GM08714 (cell line): ENCODE measurements around the gene ASCC1.

Experiments used
- H3K4me3 ChIP-seq: fragments of 200-500 bp; sonication (Bioruptor generic); 2 replicates; pipeline ENCODE4 v1.5.1; 2014; ENCODE audit warnings: mild to moderate bottlenecking, low read length, inconsistent platforms
- ZNF274 ChIP-seq: IDR thresholded peaks from 2 replicates; pipeline ENCODE4 v1.6.1; 2012; ENCODE audit warnings: mild to moderate bottlenecking, low read depth, low read length

The ASCC1 gene

DNA sequence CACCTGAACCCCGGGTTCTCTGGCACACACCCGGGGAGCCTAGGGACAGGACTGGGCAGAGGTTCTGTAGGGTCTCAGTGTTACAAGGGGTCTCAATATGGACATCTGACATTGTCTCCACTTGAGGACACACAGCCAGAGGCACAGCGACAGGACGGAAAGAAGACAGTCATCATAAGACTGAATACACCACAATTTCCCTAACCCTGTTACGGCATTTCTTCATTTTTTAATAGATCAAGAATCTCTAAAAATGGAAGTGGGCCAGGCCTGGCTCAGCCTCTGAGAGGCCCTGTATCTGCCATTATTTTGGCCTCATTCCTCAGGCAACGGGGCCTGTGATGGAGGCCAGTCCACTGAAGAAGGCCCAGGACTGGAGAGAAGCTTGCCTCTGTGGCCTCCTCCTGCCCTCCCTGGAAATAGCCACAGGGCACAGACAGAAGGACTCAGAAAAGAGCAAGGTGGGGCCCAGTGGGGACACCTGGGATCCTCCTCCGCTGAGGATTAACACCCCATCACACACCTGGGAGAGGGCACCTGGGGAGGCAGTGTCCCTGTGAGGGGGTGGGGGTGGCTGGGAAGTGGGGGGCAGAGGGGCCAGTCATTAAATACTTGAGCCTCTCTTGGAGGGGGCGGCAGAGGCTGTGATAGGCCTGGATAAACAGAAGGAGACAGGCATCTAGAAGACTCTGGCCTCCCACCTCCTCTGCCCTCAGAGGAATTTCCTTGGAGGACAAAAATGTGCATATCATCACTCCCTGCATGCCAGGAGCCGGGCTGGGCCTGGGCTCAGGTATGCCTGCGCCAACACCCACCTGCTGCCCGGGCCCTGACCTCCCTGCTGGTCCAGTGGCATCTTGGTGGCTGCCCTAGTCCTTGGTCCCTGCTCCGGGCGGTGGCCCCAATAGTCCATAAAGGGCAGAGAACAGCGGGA, 135.8 kb downstream of the ASCC1 start:
- H3K4me3 ChIP-seq, result no peak overlapping the region
- TF ChIP-seq ZNF274, result no peak

DNA sequence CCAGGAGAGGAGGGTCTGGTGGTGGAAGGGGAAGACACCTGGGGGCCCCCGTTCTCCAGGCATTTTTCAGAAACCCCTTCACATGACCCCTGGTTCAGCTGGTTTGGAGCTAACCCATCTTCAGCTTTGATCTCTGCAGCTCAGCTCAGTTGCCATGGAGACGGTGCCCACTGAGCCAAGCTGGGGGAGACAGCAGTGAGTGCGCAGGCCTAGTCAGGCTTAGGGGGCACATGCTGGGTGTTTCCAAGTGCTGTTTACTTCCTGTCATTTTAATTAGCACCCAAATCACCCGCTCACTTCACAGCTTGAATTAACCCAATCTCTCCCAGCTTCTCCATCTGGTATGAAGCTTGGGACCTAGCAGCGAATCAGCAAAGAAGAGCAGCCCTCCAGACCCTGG, 136.7 kb downstream of the ASCC1 start:
- no peak overlapping the region for H3K4me3 ChIP-seq
- no peak for TF ChIP-seq ZNF274

DNA sequence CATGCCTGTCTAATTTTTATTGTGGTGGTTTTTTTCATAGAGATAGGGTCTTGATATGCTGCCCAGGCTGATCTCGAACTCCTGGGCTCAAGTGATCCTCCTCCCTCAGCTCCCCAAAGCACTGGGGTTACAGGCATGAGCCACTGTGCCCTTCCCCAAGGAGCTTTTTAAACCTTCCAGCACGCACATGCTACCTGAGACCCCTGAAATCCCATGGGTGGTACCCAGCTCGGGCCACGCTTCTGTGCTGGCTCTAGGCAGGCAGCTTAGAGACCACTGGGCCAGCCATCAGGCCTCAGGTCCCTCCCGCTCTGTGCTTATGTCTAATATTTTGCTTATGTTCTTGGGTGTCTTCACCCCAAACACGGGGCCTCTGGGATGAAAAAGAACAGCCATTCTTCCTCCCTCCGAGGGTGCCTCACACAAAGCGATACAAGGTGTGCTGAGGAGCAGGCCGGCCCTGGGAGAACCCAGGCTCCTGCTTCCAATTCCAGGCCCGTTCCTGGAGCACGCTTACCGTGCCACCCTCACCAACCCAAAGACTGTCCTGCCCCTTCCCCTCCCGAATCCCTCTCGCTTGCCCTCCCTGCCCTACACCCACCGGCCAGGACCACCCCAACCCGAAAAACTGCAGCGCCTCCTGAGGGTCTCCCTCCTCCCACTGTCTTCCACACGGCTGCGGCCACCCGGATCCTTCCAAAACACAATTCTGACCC, 138.6 kb downstream of the ASCC1 start:
- no peak for TF ChIP-seq ZNF274
- H3K4me3 ChIP-seq, result no peak overlapping the region

DNA sequence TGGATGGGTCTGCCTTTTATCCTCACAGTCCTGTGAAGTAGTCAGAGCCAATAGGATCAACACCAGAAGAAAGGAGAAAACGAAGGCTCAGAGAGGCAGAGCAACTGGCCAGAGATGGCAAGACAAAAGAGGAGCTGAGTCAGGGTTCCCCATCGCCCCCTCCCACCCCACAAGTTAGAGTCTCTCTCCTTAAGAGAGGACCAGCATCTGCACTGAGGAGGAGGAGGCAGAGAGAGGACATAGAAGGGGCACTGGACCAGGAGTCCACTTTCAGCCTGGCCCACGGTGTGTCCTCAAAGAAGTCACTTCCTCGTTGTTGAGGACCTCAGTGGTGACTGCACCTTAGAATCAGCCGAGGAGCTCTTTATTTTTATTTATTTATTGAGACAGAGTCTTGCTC, 139.3 kb downstream of the ASCC1 start:
- no peak overlapping the region for H3K4me3 ChIP-seq
- no peak for TF ChIP-seq ZNF274

DNA sequence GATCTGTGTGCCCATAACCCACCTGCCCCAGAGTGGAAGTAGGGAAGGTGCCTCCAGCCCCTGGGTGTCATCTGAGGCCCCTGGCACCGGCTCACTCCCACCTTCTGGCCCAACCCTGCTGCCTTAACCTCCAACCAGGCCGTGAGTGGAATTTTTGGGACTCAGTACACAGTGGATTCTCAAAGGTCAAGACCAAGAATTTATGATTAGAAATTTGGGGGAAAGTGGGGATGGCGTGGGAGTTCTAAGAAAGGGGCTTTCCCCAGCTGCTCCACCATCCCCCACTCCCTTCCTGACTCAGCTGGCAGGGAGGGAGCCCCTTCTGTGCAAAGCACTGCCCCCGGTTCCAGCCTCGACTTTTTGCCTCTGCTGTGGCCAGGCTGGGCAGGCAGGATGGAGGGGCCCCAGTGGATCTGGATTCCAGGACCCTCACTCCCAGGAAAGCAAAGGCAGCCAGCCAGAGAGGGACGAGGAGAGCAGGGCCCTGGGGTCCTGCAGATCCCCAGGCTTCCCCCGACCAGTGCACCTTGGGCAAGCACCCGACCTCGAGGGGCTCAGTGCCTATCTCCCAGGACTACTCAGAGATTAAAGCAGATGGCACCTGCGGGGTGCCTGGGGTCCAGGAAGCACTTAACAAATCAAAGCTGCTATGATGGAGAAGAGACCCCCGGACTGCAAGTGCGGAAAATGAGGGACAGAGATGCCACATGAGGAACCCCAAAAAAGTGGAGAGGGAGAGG, 140.5 kb downstream of the ASCC1 start:
- TF ChIP-seq ZNF274, result no peak
- H3K4me3 ChIP-seq, result no peak overlapping the region

DNA sequence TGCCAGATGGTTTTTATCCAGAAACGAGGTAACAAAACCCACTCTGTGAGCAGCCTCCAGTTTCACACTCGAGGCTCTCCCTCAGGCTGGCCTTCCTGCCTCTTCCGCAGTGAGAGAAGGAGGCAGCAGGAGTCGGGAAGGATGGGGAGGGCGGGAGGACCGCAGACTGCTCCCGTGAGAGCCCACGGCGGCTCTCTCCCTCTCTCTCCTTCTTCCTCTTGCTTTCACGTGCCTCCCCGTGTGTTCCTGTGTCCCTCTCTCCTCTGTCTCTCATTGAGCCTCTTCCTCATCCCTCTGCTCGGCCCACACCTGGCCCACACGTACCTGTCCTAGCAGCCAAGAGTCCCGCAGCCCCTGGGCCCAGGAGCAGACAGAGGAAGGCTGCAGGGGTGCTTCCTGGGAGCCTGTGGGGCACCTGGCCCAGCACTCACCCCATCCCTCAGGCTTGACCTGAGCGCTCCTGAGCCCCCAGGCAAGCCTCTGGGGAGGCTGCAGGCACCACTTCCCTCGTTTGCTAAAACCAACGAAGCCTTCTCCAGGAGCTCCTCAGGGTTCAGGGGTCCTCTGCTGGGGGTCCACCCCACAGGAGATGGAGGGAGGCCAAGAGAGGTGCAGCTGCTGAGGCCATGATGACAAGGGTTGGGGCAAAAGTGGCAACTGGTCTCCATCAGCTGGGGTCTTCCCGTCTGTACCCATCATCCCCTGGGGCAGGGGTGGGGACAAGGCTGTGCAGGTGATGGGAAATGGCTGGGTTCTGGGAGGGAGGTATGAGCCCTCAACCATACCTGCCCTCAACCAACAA, 141.3 kb downstream of the ASCC1 start:
- no peak overlapping the region for H3K4me3 ChIP-seq
- no peak for TF ChIP-seq ZNF274

DNA sequence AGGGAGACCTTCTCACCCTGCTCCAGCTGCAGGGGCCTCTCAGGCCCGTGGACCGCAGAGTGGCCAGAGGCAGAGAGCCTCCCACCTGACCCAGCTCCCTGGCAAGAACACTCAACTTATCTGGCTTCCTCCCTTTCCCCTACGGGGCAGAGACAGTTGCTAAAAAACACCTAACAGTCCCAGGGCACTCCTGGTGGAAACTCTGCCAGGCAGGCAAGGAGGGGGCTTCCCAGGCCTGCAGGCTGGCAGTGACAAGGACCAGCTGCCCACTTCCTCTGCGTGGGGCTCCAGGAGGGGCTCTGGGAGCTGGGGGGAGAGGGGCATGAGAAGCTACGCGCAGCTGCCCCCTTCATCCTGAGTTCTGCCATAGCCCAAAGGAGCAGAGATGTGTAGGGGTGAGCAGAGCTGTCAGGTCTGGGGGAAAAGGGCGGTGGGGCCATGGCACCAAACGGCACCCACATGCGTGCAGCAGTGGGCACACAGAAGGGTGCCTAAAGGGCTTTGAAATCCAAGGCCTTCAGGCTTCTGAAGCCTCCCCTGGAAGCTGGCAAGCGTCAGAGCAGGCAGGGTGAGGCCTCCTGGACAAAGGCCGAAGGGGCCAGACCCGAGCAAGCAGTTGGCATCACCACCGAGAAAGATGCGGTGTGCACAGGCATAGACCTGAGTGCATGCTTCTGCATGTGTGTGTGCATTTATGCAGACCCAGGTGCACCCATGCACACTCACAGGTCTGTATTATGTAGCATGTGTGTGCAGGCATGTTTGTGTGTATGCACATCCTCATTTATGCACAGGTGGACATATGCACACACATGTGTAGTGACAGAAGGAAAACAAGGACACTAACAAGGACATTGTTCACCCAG, 142.1 kb downstream of the ASCC1 start:
- H3K4me3 ChIP-seq, result no peak overlapping the region
- TF ChIP-seq ZNF274, result no peak

DNA sequence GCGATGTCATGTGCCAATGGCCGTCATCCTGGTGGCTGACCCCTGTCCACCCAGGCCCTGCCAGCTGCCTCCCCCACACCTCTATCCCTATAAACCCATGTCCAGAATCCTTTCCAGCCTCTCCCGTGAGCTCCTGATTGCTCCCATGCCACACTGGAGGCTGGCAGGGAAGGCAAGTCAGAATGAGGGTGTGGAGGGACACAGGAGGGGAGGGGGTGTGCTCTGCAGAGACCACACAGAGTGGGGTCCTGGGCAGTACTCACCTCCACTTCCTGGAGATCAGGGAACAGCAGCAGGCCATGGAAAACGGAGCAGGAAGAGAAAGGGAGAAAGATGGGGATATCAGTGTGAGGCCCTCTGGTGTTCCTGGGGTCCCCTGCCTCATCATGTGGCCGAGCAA, 143.4 kb downstream of the ASCC1 start:
- no peak overlapping the region for H3K4me3 ChIP-seq
- no peak for TF ChIP-seq ZNF274

DNA sequence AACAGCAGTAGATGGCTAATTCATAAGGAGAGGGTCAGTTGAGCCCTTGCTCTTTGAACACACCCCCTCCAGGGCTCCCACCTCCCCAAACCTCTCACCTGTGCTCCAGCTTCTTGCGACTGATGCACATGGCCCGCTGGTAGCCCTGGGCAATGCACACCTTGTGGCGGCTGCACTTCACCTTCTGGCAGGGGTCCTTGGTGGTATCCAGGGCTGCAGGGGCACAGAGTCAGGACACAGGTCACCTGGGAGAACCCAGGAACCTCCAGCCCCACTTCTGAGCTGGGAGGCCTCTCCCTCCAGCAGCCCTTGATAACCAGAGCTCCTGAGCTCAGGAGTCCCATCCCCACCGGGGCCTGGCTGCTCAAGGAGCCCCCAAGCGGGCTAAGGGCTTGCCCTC, 144.0 kb downstream of the ASCC1 start:
- TF ChIP-seq ZNF274, result no peak
- no peak overlapping the region for H3K4me3 ChIP-seq

DNA sequence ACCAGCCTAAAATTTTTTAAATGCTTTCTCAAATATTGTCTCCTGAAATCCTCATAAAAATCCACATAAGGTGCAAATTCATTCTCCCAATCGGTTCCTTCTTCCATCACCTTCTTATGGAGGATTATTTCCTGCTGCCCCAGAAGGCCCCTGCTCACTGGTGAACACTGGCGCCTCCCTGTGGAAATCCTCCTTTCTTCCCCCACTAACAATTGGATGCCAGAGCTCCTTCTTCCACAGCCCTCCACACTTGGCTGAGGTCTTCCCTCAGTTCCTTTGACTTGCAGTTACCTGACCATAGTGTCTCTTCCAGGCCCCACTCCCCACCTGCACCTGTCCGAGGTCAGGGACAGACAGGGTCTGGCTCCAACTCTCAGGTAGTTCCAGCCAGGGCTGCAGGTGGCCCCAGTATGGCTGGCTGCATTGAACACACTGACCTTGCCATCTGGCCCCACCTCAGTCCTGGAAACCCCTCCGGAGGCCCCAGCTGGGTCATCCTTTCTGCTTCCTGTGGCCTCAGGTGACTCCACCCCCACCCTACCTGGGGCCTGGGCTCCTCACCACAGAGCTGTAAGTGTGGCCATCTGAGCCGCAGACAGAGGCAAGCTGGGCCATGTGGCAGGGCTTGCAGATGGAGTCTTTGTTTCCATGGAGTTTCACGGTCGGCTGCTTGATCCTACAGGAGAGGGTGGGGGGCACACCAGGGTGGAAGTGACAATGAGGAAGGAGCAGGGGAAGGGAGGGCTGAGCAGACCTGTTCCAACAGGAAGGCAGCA, 146.1 kb downstream of the ASCC1 start:
- TF ChIP-seq ZNF274, result no peak

DNA sequence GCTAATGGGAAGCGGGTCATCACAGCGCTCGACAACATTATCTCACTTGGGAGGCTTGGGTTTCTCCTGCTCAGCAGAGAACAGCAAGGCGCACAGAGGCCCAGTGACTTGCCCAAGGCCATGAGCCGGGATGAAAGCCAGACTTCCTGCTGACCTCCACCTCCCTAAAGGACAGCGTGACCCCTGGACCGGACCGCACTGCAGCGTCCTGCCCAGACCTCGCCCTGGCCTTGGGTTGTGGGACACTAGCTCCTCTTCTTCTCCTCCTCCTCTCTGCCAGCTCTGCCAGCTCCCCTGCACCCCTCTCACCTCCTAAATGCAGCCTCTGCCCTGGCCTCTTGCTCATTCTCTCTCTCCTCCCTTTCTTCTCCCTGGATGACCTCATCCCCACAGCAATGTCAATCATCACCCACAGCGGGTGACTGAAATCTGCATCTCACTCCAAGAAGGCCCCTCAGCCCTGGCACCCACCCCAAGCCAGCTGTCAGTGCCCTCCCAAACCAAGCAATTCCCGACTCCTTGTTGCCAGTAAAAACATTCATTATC, 147.1 kb downstream of the ASCC1 start:
- H3K4me3 ChIP-seq, result no peak overlapping the region
- no peak for TF ChIP-seq ZNF274

More for the DNA sequence above, 146.1 kb downstream of the ASCC1 start:
- no peak overlapping the region for H3K4me3 ChIP-seq
